Measurements from ENCODE around the gene CDT1.

- no peak for TF ChIP-seq CTCF (IDR thresholded peaks at IDR 0.05)
- no peak for TF ChIP-seq POLR2AphosphoS5 (IDR thresholded peaks at IDR 0.05; ENCODE audit: low read depth, low read length)
- TF ChIP-seq REST (IDR thresholded peaks at IDR 0.05; ENCODE audit: insufficient read depth in 1 of 2, low read depth in 2 of 2, low read length in 1 of 2) = no peak
- no peak for TF ChIP-seq TCF7L2 (IDR thresholded peaks at IDR 0.05; ENCODE audit: low read depth, low read length)
Observed at GRCh38 chr16:88820385-88821025, 16.9 kb downstream of the CDT1 start.
